ENCODE results near the gene PLAA. TPM values are rescaled to one million over a fixed set of nuclear protein-coding genes. Genes with fewer than 3 reads are reported as not detected.

Gene PLAA
- total and polyA plus RNA-seq, 10 of the 15 experiments (the other 5 are each of a cell fraction or from before 2014, with no cell fraction given) = 5.6 to 42.4 (median 34.1) TPM

DNA sequence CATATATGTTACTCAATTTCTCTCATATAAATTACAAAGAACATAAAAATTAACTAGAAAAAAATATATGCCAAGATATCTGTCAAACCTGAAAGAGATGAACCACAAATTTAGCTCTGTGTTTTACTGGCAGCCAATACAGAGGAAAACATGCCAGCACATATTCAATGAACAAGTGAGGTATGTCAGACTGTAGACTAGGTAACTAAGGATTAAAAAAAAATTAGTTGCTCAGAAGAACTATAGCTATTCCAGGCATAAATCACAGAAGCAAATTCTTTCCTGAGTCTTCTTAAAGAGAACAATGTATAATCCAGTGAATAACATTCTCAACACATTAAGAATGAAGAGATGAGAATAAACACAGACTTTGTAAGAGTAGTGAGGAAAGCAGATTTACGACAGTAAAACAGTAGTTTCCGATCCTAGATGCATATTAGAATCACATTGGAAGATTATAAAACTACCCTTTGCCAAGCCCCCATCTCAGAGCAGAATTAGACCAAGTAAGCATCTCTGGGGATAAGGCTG lies 33.8 kb downstream of the PLAA start:
- ChIA-PET RAD21 (ENCODE audit: unreplicated experiment) (no interaction called here), SMC1A (ENCODE audit: uncharacterized antibody, unreplicated experiment) (interaction anchor here (0.7 to 2.2 kb wide), 2 partner anchors 10 to 43 kb away, joined by 3 to 7 read pairs; no protein-coding TSS in a partner anchor), CTCF (interaction anchor here (1.8 kb wide), 1 partner anchor 15 kb away, joined by 7 read pairs; no protein-coding TSS in a partner anchor), POLR2A (no interaction called here)
- H3K79me2 ChIP-seq (ENCODE audit: control insufficient read depth, insufficient read depth, low read length) = no peaks in the 10 kb centered on the region
- H3K36me3 ChIP-seq (ENCODE audit: control insufficient read depth in 2 of 2, insufficient read depth in 2 of 2, low read length in 1 of 2) = peaks cover 2 to 23% of the 10 kb centered on the region in 2 experiments
- ATAC-seq = no peak
- H3K4me1 ChIP-seq (ENCODE audit: control insufficient read depth, insufficient read depth, low read length) = no peaks in the 10 kb centered on the region
- no peak for TF ChIP-seq FOS (IDR thresholded peaks at IDR 0.05; ENCODE audit: borderline replicate concordance, extremely low read depth, insufficient read length)
- no peak for TF ChIP-seq BMI1 (IDR thresholded peaks at IDR 0.05; ENCODE audit: borderline replicate concordance)
- TF ChIP-seq EZH2 (IDR thresholded peaks at IDR 0.05; ENCODE audit: borderline replicate concordance, control insufficient read depth, low read depth, low read length) = no peak
- TF ChIP-seq GATAD2B (conservative IDR thresholded peaks at IDR 0.05; ENCODE audit: low read depth) = no peak
- TF ChIP-seq EGR1 (IDR thresholded peaks at IDR 0.05; ENCODE audit: borderline replicate concordance in 1 of 2, low read depth in 2 of 2, low read length in 2 of 2) = no peak
- no peak for TF ChIP-seq FOXM1 (IDR thresholded peaks at IDR 0.05; ENCODE audit: low read depth, low read length)
- TF ChIP-seq, protein P1, sequence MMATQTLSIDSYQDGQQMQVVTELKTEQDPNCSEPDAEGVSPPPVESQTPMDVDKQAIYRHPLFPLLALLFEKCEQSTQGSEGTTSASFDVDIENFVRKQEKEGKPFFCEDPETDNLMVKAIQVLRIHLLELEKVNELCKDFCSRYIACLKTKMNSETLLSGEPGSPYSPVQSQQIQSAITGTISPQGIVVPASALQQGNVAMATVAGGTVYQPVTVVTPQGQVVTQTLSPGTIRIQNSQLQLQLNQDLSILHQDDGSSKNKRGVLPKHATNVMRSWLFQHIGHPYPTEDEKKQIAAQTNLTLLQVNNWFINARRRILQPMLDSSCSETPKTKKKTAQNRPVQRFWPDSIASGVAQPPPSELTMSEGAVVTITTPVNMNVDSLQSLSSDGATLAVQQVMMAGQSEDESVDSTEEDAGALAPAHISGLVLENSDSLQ (IDR thresholded peaks at IDR 0.05) = no peak
- TF ChIP-seq HDAC2 (IDR thresholded peaks at IDR 0.05) = no peak
- no peak for TF ChIP-seq E4F1 (IDR thresholded peaks at IDR 0.05; ENCODE audit: borderline replicate concordance, partially characterized antibody)
- TF ChIP-seq, protein P2, sequence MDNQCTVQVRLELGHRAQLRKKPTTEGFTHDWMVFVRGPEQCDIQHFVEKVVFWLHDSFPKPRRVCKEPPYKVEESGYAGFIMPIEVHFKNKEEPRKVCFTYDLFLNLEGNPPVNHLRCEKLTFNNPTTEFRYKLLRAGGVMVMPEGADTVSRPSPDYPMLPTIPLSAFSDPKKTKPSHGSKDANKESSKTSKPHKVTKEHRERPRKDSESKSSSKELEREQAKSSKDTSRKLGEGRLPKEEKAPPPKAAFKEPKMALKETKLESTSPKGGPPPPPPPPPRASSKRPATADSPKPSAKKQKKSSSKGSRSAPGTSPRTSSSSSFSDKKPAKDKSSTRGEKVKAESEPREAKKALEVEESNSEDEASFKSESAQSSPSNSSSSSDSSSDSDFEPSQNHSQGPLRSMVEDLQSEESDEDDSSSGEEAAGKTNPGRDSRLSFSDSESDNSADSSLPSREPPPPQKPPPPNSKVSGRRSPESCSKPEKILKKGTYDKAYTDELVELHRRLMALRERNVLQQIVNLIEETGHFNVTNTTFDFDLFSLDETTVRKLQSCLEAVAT (IDR thresholded peaks at IDR 0.05) = no peak
- no peak for TF ChIP-seq RBBP5 (conservative IDR thresholded peaks at IDR 0.05)
- TF ChIP-seq BACH1 (IDR thresholded peaks at IDR 0.05; ENCODE audit: borderline replicate concordance) = no peak
- no peak for TF ChIP-seq RELA (IDR thresholded peaks at IDR 0.05; ENCODE audit: borderline replicate concordance, partially characterized antibody)
- TF ChIP-seq HDAC6 (IDR thresholded peaks at IDR 0.05; ENCODE audit: unreplicated experiment) = no peak
- no peak for TF ChIP-seq SPI1 (IDR thresholded peaks at IDR 0.05; ENCODE audit: borderline replicate concordance, insufficient read depth, low read depth, low read length)
- TF ChIP-seq SIX5 (IDR thresholded peaks at IDR 0.05; ENCODE audit: low read depth, low read length, severe bottlenecking) = no peak
- no peak for TF ChIP-seq ZBED1 (IDR thresholded peaks at IDR 0.05; ENCODE audit: borderline replicate concordance)
- no peak for TF ChIP-seq CHD2 (IDR thresholded peaks at IDR 0.05; ENCODE audit: borderline replicate concordance, low read depth, low read length)
- H4K20me1 ChIP-seq (ENCODE audit: control insufficient read depth, insufficient read depth) = no peaks in the 10 kb centered on the region
- H2AFZ ChIP-seq (ENCODE audit: control insufficient read depth, low read depth, low read length) = no peak overlapping the region
- no peak overlapping the region for H3K4me2 ChIP-seq (ENCODE audit: control insufficient read depth, insufficient read depth)
- H3K9me3 ChIP-seq (replicated peaks; ENCODE audit: control insufficient read depth, insufficient read depth, low read length) = no peaks in the 10 kb centered on the region
- no peak overlapping the region for H3K9ac ChIP-seq (ENCODE audit: control insufficient read depth, insufficient read depth, low read length)
- no peak overlapping the region for H3K27ac ChIP-seq (ENCODE audit: control insufficient read depth, insufficient read depth)
- intact Hi-C loops (cut with micrococcal nuclease; ENCODE audit: unreplicated experiment) (no loop called here), in situ Hi-C loops (cut with MboI) (no loop called here)
- H3K4me3 ChIP-seq = no peak overlapping the region
- WGBS (ENCODE audit: insufficient coverage, insufficient replicate concordance, low lambda C conversion rate, missing lambda C conversion rate) = 96% methylated on average over 2 of the region's 2 CpGs
- DNase-seq (ENCODE audit: low read depth, low spot score) = no peak
- no peaks in the 10 kb centered on the region for H3K27me3 ChIP-seq (replicated peaks in 1 of 2; ENCODE audit: control insufficient read depth in 2 of 2, insufficient read depth in 2 of 2, low read length in 1 of 2)
- no peak for FAIRE-seq
- no TSS peak for BruUV-seq (replicated peaks)
